ENCODE results near the gene ERICH2. TPM values are rescaled to one million over a fixed set of nuclear protein-coding genes. Genes with fewer than 3 reads are reported as not detected.

The ERICH2 gene
- total RNA-seq, 4 donors from 2014 or later = 1.7 TPM; not detected in 3

DNA sequence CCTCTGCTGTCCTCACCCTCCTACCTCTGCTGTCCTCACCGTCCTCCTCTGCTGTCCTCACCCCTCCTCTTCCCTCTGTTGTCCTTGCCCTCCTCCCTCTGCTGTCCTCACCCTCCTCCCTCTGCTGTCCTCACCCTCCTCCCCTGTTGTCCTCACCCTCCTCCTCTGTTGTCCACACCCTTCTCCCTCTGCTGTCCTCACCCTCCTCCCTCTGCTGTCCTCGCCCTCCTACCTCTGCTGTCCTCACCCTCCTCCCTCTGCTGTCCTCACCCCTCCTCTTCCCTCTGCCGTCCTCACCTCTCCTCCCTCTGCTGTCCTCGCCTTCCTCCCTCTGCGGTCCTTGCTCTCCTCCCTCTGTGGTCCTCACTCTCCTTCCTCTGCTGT is 58.3 kb downstream of the ERICH2 start:
- 75% methylated on average over 5 of the region's 5 CpGs for WGBS
- no peak overlapping the region for H3K27ac ChIP-seq (replicated peaks in 1 of 4)
- intact Hi-C loops (cut with DNase I) = no loop called here
- no peak for DNase-seq (ENCODE audit: extremely low spot score)
- H3K4me1 ChIP-seq = peaks cover 3 to 6% (median 4%) of the 10 kb centered on the region in 4 donors
- TF ChIP-seq, protein P1, sequence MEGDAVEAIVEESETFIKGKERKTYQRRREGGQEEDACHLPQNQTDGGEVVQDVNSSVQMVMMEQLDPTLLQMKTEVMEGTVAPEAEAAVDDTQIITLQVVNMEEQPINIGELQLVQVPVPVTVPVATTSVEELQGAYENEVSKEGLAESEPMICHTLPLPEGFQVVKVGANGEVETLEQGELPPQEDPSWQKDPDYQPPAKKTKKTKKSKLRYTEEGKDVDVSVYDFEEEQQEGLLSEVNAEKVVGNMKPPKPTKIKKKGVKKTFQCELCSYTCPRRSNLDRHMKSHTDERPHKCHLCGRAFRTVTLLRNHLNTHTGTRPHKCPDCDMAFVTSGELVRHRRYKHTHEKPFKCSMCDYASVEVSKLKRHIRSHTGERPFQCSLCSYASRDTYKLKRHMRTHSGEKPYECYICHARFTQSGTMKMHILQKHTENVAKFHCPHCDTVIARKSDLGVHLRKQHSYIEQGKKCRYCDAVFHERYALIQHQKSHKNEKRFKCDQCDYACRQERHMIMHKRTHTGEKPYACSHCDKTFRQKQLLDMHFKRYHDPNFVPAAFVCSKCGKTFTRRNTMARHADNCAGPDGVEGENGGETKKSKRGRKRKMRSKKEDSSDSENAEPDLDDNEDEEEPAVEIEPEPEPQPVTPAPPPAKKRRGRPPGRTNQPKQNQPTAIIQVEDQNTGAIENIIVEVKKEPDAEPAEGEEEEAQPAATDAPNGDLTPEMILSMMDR (IDR thresholded peaks at IDR 0.05) = no peak
- TF ChIP-seq EP300 (IDR thresholded peaks at IDR 0.05) = no peak
- TF ChIP-seq POLR2AphosphoS5 (IDR thresholded peaks at IDR 0.05) = no peak
- no peak for TF ChIP-seq POLR2A (IDR thresholded peaks at IDR 0.05; ENCODE audit: low read depth)
- no peak overlapping the region for H3K4me3 ChIP-seq
- H3K9me3 ChIP-seq = no peaks in the 10 kb centered on the region
- H3K27me3 ChIP-seq = peaks cover 0 to 70% (median 2%) of the 10 kb centered on the region in 4 donors
- H3K36me3 ChIP-seq = no peaks in the 10 kb centered on the region

GRCh38 chr2:170829036-170829435 is 58.9 kb downstream of the ERICH2 start:
- no peak for DNase-seq (ENCODE audit: extremely low spot score)
- Histone ChIP-seq H3K4me1 (peaks cover 0 to under 1% (median under 1%) of the 10 kb centered on the region in 4 donors), H3K4me3 (no peak overlapping the region), H3K27ac (replicated peaks in 1 of 4) (no peak overlapping the region), H3K27me3 (peaks cover 0 to 68% (median 0%) of the 10 kb centered on the region in 4 donors), H3K36me3 (no peaks in the 10 kb centered on the region), H3K9me3 (no peaks in the 10 kb centered on the region)
- 76% methylated on average over 2 of the region's 2 CpGs for WGBS
- TF ChIP-seq POLR2AphosphoS5 (IDR thresholded peaks at IDR 0.05) = no peak
- TF ChIP-seq, protein P1 (IDR thresholded peaks at IDR 0.05) = no peak
- TF ChIP-seq EP300 (IDR thresholded peaks at IDR 0.05) = no peak
- TF ChIP-seq POLR2A (IDR thresholded peaks at IDR 0.05; ENCODE audit: low read depth) = no peak
- intact Hi-C loops (cut with DNase I) = no loop called here

- intact Hi-C loops (cut with DNase I) = no loop called here
- Histone ChIP-seq H3K27ac (replicated peaks in 1 of 4) (no peak overlapping the region), H3K27me3 (peaks cover 0 to 57% (median 0%) of the 10 kb centered on the region in 4 donors), H3K9me3 (no peaks in the 10 kb centered on the region), H3K4me1 (no peaks in the 10 kb centered on the region), H3K4me3 (no peak overlapping the region), H3K36me3 (no peaks in the 10 kb centered on the region)
- DNase-seq (ENCODE audit: extremely low spot score) = no peak
- no peak for TF ChIP-seq EP300 (IDR thresholded peaks at IDR 0.05)
- 83% methylated on average over 2 of the region's 3 CpGs for WGBS
Measured at GRCh38 chr2:170830166-170830565, 60.0 kb downstream of the ERICH2 start.

- Histone ChIP-seq H3K9me3 (no peaks in the 10 kb centered on the region), H3K4me3 (no peak overlapping the region), H3K36me3 (no peaks in the 10 kb centered on the region), H3K27ac (replicated peaks in 1 of 4) (no peak overlapping the region), H3K4me1 (no peaks in the 10 kb centered on the region), H3K27me3 (peaks cover 0 to 52% (median 0%) of the 10 kb centered on the region in 4 donors)
- intact Hi-C loops (cut with DNase I) = no loop called here
- TF ChIP-seq POLR2AphosphoS5 (IDR thresholded peaks at IDR 0.05) = no peak
- no peak for TF ChIP-seq POLR2A (IDR thresholded peaks at IDR 0.05; ENCODE audit: low read depth)
- no peak for TF ChIP-seq EP300 (IDR thresholded peaks at IDR 0.05)
- TF ChIP-seq, protein P1 (IDR thresholded peaks at IDR 0.05) = no peak
- WGBS = 98% methylated on average over 4 of the region's 4 CpGs
- no peak for DNase-seq (ENCODE audit: extremely low spot score)
Measured at GRCh38 chr2:170831115-170831514, 60.9 kb downstream of the ERICH2 start.

DNA sequence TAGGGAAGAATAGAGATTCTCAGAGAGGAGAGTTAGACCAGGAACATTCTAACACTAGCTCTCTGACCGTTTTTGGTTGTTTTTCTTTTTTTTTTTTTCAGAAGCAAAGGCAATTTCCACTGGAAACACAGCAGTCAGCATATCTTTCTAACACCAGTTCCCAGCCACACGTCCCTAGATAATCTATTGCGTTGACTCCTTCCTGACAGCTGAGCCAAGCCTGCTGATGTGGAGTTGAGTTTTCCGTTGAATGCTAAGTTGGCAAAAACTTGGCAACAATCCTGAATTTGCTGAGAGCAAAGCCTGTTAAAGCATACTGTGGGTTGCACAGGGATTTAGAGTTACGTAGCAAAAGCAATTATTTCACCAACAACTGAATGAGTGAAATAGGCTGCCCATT is 65.8 kb downstream of the ERICH2 start:
- no peak for TF ChIP-seq POLR2AphosphoS5 (IDR thresholded peaks at IDR 0.05)
- TF ChIP-seq POLR2A (IDR thresholded peaks at IDR 0.05; ENCODE audit: low read depth) = no peak
- TF ChIP-seq, protein P1 (IDR thresholded peaks at IDR 0.05) = no peak
- no peak for TF ChIP-seq EP300 (IDR thresholded peaks at IDR 0.05)
- intact Hi-C loops (cut with DNase I) = no loop called here
- 51% methylated on average over 5 of the region's 5 CpGs for WGBS

More for the DNA sequence above, 65.8 kb downstream of the ERICH2 start:
- H3K27ac ChIP-seq (replicated peaks in 1 of 4) = no peak overlapping the region
- no peaks in the 10 kb centered on the region for H3K4me1 ChIP-seq
- no peak for DNase-seq (ENCODE audit: extremely low spot score)
- H3K36me3 ChIP-seq = no peaks in the 10 kb centered on the region
- no peaks in the 10 kb centered on the region for H3K9me3 ChIP-seq
- H3K27me3 ChIP-seq = peaks cover 0 to 8% (median 0%) of the 10 kb centered on the region in 4 donors
- no peak overlapping the region for H3K4me3 ChIP-seq

Measured in esophagus muscularis mucosa (tissue), 4 donors.